HG02759 (cell line): ENCODE data around the gene CATSPERB.
"Not testable (repeated sequence)": the region's sequence is repeated elsewhere in the genome, so short reads cannot be mapped to it uniquely, and the experiment has no call there.

Experiments
- ATAC-seq: cut with Tn5 transposase; IDR thresholded peaks from one replicate; pipeline ENCODE4 v1.9.1; 2021; ENCODE audit warnings: mild to moderate bottlenecking, moderate library complexity; ENCODE audit not compliant: unreplicated experiment

Gene CATSPERB

GRCh38 chr14:91731986-91732385 is at the start of gene CATSPERB:
Gene CATSPERB (minus strand): TSS chr14:91732086. CDS start chr14:91729479, 2,607 bp downstream.
- ATAC-seq: no peak

GRCh38 chr14:91780452-91780851 is 48.6 kb upstream of the CATSPERB start:
- no peak for ATAC-seq

GRCh38 chr14:91778217-91778616 is 46.3 kb upstream of the CATSPERB start:
- no peak for ATAC-seq

GRCh38 chr14:91774140-91775096 is 42.5 kb upstream of the CATSPERB start:
- ATAC-seq: no peak

- ATAC-seq: no peak
Observed at GRCh38 chr14:91770185-91770584, 38.3 kb upstream of the CATSPERB start.

GRCh38 chr14:91755570-91756295 is 23.8 kb upstream of the CATSPERB start:
- ATAC-seq: no peak

- ATAC-seq: no peak
Observed at GRCh38 chr14:91754819-91755218, 22.9 kb upstream of the CATSPERB start.

GRCh38 chr14:91754185-91754584 is 22.3 kb upstream of the CATSPERB start:
- no peak for ATAC-seq

GRCh38 chr14:91753501-91754128 is 21.7 kb upstream of the CATSPERB start:
- ATAC-seq: no peak

- no peak for ATAC-seq
Observed at GRCh38 chr14:91752961-91753360, 21.1 kb upstream of the CATSPERB start.

GRCh38 chr14:91751719-91752118 is 19.8 kb upstream of the CATSPERB start:
- ATAC-seq: no peak

- ATAC-seq: no peak
Observed at GRCh38 chr14:91750634-91751198, 18.8 kb upstream of the CATSPERB start.

- ATAC-seq: no peak
Observed at GRCh38 chr14:91749868-91750267, 18.0 kb upstream of the CATSPERB start.

- ATAC-seq: no peak
Observed at GRCh38 chr14:91748049-91748448, 16.2 kb upstream of the CATSPERB start.

GRCh38 chr14:91745344-91745743 is 13.5 kb upstream of the CATSPERB start:
- ATAC-seq: no peak

- no peak for ATAC-seq
Observed at GRCh38 chr14:91744068-91744480, 12.2 kb upstream of the CATSPERB start.

- ATAC-seq: no peak
Observed at GRCh38 chr14:91743305-91743653, 11.4 kb upstream of the CATSPERB start.

GRCh38 chr14:91742621-91743304 is 10.9 kb upstream of the CATSPERB start:
- ATAC-seq: no peak

GRCh38 chr14:91739867-91740266 is 8.0 kb upstream of the CATSPERB start:
- ATAC-seq: not testable (repeated sequence)

- no peak for ATAC-seq
Observed at GRCh38 chr14:91737619-91738018, 5.7 kb upstream of the CATSPERB start.
